Erythroblast (primary cell): ENCODE measurements around the gene LY6G5C.

ENCODE experiments used
- GATA1 ChIP-seq: IDR thresholded peaks from 2 replicates; pipeline ENCODE4 v1.6.1; 2011; ENCODE audit warnings: low read depth, mild to moderate bottlenecking, control low read depth, low read length, moderate library complexity
- POLR2A ChIP-seq: IDR thresholded peaks from 2 replicates; pipeline ENCODE4 v1.6.1; 2011; ENCODE audit warnings: mild to moderate bottlenecking, low read length

DNA sequence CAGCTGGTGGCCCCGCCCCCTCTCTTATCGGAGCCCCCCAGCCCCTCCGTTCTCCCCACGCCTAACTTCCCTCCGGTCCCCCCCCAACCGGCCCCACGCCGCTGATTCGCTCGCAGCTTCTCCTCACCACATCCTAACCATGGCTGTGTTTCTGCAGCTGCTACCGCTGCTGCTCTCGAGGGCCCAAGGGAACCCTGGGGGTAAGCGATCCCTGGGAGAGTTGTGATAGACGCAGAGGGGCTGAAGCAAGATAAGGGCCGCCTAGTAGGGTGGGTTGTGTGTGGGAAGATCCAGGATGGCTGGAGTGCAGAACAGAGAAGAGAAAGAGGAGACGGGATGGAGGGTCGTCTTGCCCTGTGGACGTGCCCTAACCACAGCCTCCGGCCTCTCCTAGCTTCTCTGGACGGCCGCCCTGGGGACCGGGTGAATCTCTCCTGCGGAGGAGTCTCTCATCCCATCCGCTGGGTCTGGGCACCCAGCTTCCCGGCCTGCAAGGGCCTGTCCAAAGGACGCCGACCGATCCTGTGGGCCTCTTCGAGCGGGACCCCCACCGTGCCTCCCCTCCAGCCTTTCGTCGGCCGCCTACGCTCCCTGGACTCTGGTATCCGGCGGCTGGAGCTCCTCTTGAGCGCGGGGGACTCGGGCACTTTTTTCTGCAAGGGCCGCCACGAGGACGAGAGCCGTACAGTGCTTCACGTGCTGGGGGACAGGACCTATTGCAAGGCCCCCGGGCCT is 42.5 kb upstream of the LY6G5C start, which contains the start of gene MPIG6B:
- TF ChIP-seq POLR2A (no peak), GATA1 (no peak)
